ENCODE data around the gene NAT10. TPM values are rescaled to one million over a fixed set of nuclear protein-coding genes. Genes with fewer than 3 reads are reported as not detected.

Gene NAT10
- total and polyA plus RNA-seq, 2 experiments from 2014 or later: 44.1 to 58.8 TPM

GRCh38 chr11:34189191-34189590 is 83.8 kb downstream of the NAT10 start:
- peaks cover 9% of the 10 kb centered on the region for H3F3A ChIP-seq (replicated peaks; ENCODE audit: low read depth)
- no peaks in the 10 kb centered on the region for H4K20me1 ChIP-seq (replicated peaks; ENCODE audit: insufficient read depth)
- no peaks in the 10 kb centered on the region for H3K9me3 Mint-ChIP-seq
- DNase-seq (ENCODE audit: low spot score) (no peak), ATAC-seq (no peak)
- H3K4me3 Mint-ChIP-seq: no peak overlapping the region
- H3K4me3 ChIP-seq: no peak overlapping the region
- peaks cover 75% of the 10 kb centered on the region for H3K4me1 Mint-ChIP-seq
- peak overlapping the region; percentile 27; the same call in 1 of the 2 replicates for H3K27ac ChIP-seq (ENCODE audit: low read depth)
- no peak overlapping the region for H2AFZ ChIP-seq
- no peak overlapping the region; the same call in 1 of the 2 replicates for H3K4me2 ChIP-seq
- H3K79me2 ChIP-seq (replicated peaks; ENCODE audit: insufficient read depth): no peaks in the 10 kb centered on the region
- peaks cover 43% of the 10 kb centered on the region for H3K4me1 ChIP-seq (ENCODE audit: insufficient read depth)
- peaks cover 12% of the 10 kb centered on the region for H3K27me3 Mint-ChIP-seq (ENCODE audit: insufficient read depth, low read depth, poor library complexity)
- H3K36me3 Mint-ChIP-seq (ENCODE audit: low read depth): no peaks in the 10 kb centered on the region
- no peak for TF ChIP-seq EZH2phosphoT487 (IDR thresholded peaks at IDR 0.05; ENCODE audit: unreplicated experiment)
- no peak for TF ChIP-seq REST (IDR thresholded peaks at IDR 0.05; ENCODE audit: unreplicated experiment)
- no peak for TF ChIP-seq ETS1 (IDR thresholded peaks at IDR 0.05)
- TF ChIP-seq POLR2AphosphoS5 (IDR thresholded peaks at IDR 0.05; ENCODE audit: low read depth): no peak
- TF ChIP-seq JUNB (IDR thresholded peaks at IDR 0.05; ENCODE audit: unreplicated experiment): no peak
- no peak for TF ChIP-seq EZH2 (IDR thresholded peaks at IDR 0.05; ENCODE audit: low read depth, unreplicated experiment)
- no peak for TF ChIP-seq ZNF462 (CRISPR knock-in tag; IDR thresholded peaks at IDR 0.05)
- no peak for TF ChIP-seq STAT1 (IDR thresholded peaks at IDR 0.05; ENCODE audit: unreplicated experiment)
- no peak for TF ChIP-seq CTCF (conservative IDR thresholded peaks at IDR 0.05; ENCODE audit: low read depth in 2 of 2)
- no peaks in the 10 kb centered on the region for H3K9me2 ChIP-seq (ENCODE audit: insufficient read depth)
- no peaks in the 10 kb centered on the region for H3K27me3 ChIP-seq (ENCODE audit: insufficient read depth)
- peak overlapping the region; percentile 78; the same call in 1 of the 2 replicates for H3K27ac Mint-ChIP-seq
- H3K36me3 ChIP-seq (ENCODE audit: insufficient read depth): no peaks in the 10 kb centered on the region
